H9 (cell line): ENCODE results near the gene CDKN3. TPM values are rescaled to one million over a fixed set of nuclear protein-coding genes. Genes with fewer than 3 reads are reported as not detected.

Source experiments
- DNase-seq: peaks from one replicate; pipeline ENCODE4 v3.0.0-alpha.2; 2017
- H2AFZ ChIP-seq: one replicate; pipeline ENCODE4 v1.6.1; 2013; ENCODE audit warnings: mild to moderate bottlenecking, low read length, control low read depth, moderate library complexity
- H2AK5ac ChIP-seq: 2 replicates; pipeline ENCODE4 v1.6.1; 2013; ENCODE audit warnings: low read length, control low read depth, mixed read lengths; ENCODE audit not compliant: insufficient read length
- H2BK120ac ChIP-seq: one replicate; pipeline ENCODE4 v1.6.1; 2013; ENCODE audit warnings: low read depth, mild to moderate bottlenecking, low read length, control low read depth, inconsistent platforms; ENCODE audit not compliant: poor library complexity, severe bottlenecking
- H2BK12ac ChIP-seq: 2 replicates; pipeline ENCODE4 v1.6.1; 2013; ENCODE audit warnings: low read length, control low read depth, mixed read lengths, low read depth; ENCODE audit not compliant: insufficient read length
- H2BK15ac ChIP-seq: 2 replicates; pipeline ENCODE4 v1.6.1; 2013; ENCODE audit warnings: low read depth, low read length, control low read depth
- H2BK20ac ChIP-seq: one replicate; pipeline ENCODE4 v1.6.1; 2013; ENCODE audit warnings: low read depth, mild to moderate bottlenecking, low read length, control low read depth, inconsistent platforms; ENCODE audit not compliant: poor library complexity, severe bottlenecking
- H2BK5ac ChIP-seq: 2 replicates; pipeline ENCODE4 v1.6.1; 2013; ENCODE audit warnings: low read length, control low read depth, mixed read lengths; ENCODE audit not compliant: insufficient read length
- H3K14ac ChIP-seq: 2 replicates; pipeline ENCODE4 v1.6.1; 2013; ENCODE audit warnings: low read length, control low read depth; ENCODE audit not compliant: insufficient read depth
- H3K18ac ChIP-seq: 2 replicates; pipeline ENCODE4 v1.6.1; 2013; ENCODE audit warnings: low read depth, mild to moderate bottlenecking, mixed read lengths, low read length, control low read depth; ENCODE audit not compliant: insufficient read length
- H3K23ac ChIP-seq: 2 replicates; pipeline ENCODE4 v1.6.1; 2013; ENCODE audit warnings: low read length, control low read depth, mixed read lengths, low read depth; ENCODE audit not compliant: insufficient read length
- H3K23me2 ChIP-seq: 2 replicates; pipeline ENCODE4 v1.6.1; 2013; ENCODE audit warnings: low read depth, mild to moderate bottlenecking, mixed read lengths, low read length, control low read depth; ENCODE audit not compliant: insufficient read length, poor library complexity, severe bottlenecking
- H3K27ac ChIP-seq: 2 replicates; pipeline ENCODE4 v1.5.1; 2013; ENCODE audit warnings: low read length, control low read depth, mixed read lengths, low read depth; ENCODE audit not compliant: insufficient read length
- H3K27me3 ChIP-seq: 2 replicates; pipeline ENCODE4 v1.6.1; 2013; ENCODE audit warnings: low read length, control low read depth, inconsistent platforms; ENCODE audit not compliant: insufficient read depth
- H3K4ac ChIP-seq: 2 replicates; pipeline ENCODE4 v1.6.1; 2013; ENCODE audit warnings: low read depth, mild to moderate bottlenecking, control low read depth, inconsistent platforms, low read length, moderate library complexity
- H3K4me1 ChIP-seq: 2 replicates; pipeline ENCODE4 v1.6.1; 2013; ENCODE audit warnings: low read length, control low read depth, inconsistent platforms; ENCODE audit not compliant: insufficient read depth
- H3K4me2 ChIP-seq: 2 replicates; pipeline ENCODE4 v1.6.1; 2013; ENCODE audit warnings: low read length, control low read depth, mixed read lengths; ENCODE audit not compliant: insufficient read length, insufficient read depth
- H3K56ac ChIP-seq: 2 replicates; pipeline ENCODE4 v1.6.1; 2013; ENCODE audit warnings: low read depth, mild to moderate bottlenecking, mixed read lengths, low read length, control low read depth; ENCODE audit not compliant: insufficient read length
- H3K79me1 ChIP-seq: 2 replicates; pipeline ENCODE4 v1.6.1; 2013; ENCODE audit warnings: low read depth, mild to moderate bottlenecking, moderate library complexity, low read length, control low read depth, inconsistent platforms; ENCODE audit not compliant: insufficient read depth, poor library complexity, severe bottlenecking
- H3K79me2 ChIP-seq: 2 replicates; pipeline ENCODE4 v1.6.1; 2013; ENCODE audit warnings: low read length, control low read depth, inconsistent platforms; ENCODE audit not compliant: insufficient read depth
- H3K9ac ChIP-seq: 2 replicates; pipeline ENCODE4 v1.6.1; 2013; ENCODE audit warnings: low read length, control low read depth, mixed read lengths; ENCODE audit not compliant: insufficient read length; ENCODE audit errors: extremely low read depth
- H3K9me3 ChIP-seq: one replicate; pipeline ENCODE4 v1.6.1; 2013; ENCODE audit warnings: low read depth, low read length, inconsistent platforms; ENCODE audit not compliant: control insufficient read depth
- H3T11ph ChIP-seq: one replicate; pipeline ENCODE4 v1.6.1; 2013; ENCODE audit warnings: mild to moderate bottlenecking, low read length, control low read depth, inconsistent platforms
- H4K20me1 ChIP-seq: one replicate; pipeline ENCODE4 v1.6.1; 2013; ENCODE audit not compliant: control insufficient read depth, insufficient read length, insufficient read depth
- H4K5ac ChIP-seq: 2 replicates; pipeline ENCODE4 v1.6.1; 2013; ENCODE audit warnings: low read depth, mild to moderate bottlenecking, mixed read lengths, low read length, control low read depth; ENCODE audit not compliant: insufficient read length
- H4K8ac ChIP-seq: replicated peaks from 2 replicates; pipeline ENCODE4 v1.6.1; 2013; ENCODE audit warnings: low read length, control low read depth, mixed read lengths, low read depth; ENCODE audit not compliant: insufficient read length
- H4K91ac ChIP-seq: 2 replicates; pipeline ENCODE4 v1.6.1; 2013; ENCODE audit warnings: low read depth, mild to moderate bottlenecking, moderate library complexity, mixed read lengths, low read length, control low read depth; ENCODE audit not compliant: insufficient read length
- H3K27ac Mint-ChIP-seq, 3 experiments: 2 replicates in 2 of 3; 3 replicates in 1 of 3; pipeline ENCODE4 v1.8.0; 2020 to 2021; ENCODE audit warnings: mixed read lengths in 3 of 3, mild to moderate bottlenecking in 1 of 3, moderate library complexity in 1 of 3
- H3K27me3 Mint-ChIP-seq: 2 replicates; pipeline ENCODE4 v1.8.0; 2021; ENCODE audit warnings: low read depth, mild to moderate bottlenecking, moderate library complexity, mixed read lengths
- H3K36me3 Mint-ChIP-seq, 3 experiments: 2 replicates in 2 of 3; 3 replicates in 1 of 3; pipeline ENCODE4 v1.8.0; 2020 to 2021; ENCODE audit warnings: low read depth in 3 of 3, mixed read lengths in 3 of 3; ENCODE audit not compliant: insufficient read depth in 1 of 3
- H3K4me1 Mint-ChIP-seq, 2 experiments: 2 replicates each; pipeline ENCODE4 v1.8.0; 2020; ENCODE audit warnings: mixed read lengths in 2 of 2
- H3K4me3 Mint-ChIP-seq, 2 experiments: 2 replicates in 1 of 2; 3 replicates in 1 of 2; pipeline ENCODE4 v1.8.0; 2020 to 2021; ENCODE audit warnings: mild to moderate bottlenecking in 2 of 2, mixed read lengths in 2 of 2, moderate library complexity in 1 of 2
- H3K9me3 Mint-ChIP-seq, 2 experiments: 2 replicates in 1 of 2; 3 replicates in 1 of 2; pipeline ENCODE4 v1.8.0; 2020; ENCODE audit warnings: mild to moderate bottlenecking in 2 of 2, mixed read lengths in 2 of 2, moderate library complexity in 1 of 2
- WGBS: extraction: QIAGEN DNeasy Blood & Tissue Kit; methylation state at CpG from one replicate; pipeline ENCODE4 v1.1.7; 2013; ENCODE audit warnings: missing lambda C conversion rate, low lambda C conversion rate, mixed read lengths; ENCODE audit not compliant: insufficient read length; ENCODE audit errors: extremely low coverage; 5-methylcytosine and 5-hydroxymethylcytosine counted together
- total RNA-seq: library from RNA; stranded (reverse); gene quantifications from 2 replicates; pipeline ENCODE4 v1.2.1, GENCODE V29; 2021
- TF ChIP-seq, protein P1 (sequence below): fragments of 200-600 bp; sonication (generic); conservative IDR thresholded peaks from 3 replicates; pipeline ENCODE4 v1.8.0; 2021; ENCODE audit warnings: antibody characterized with exemption, mild to moderate bottlenecking

The CDKN3 gene
- total RNA-seq, 1 experiment from 2014 or later = 45.9 TPM

- no peak overlapping the region for H3K4me3 Mint-ChIP-seq
These were observed 47.1 kb upstream of the CDKN3 start for GRCh38 chr14:54349713-54350112.

More at GRCh38 chr14:54349713-54350112, 47.1 kb upstream of the CDKN3 start:
- Histone ChIP-seq H2BK15ac (no peak overlapping the region), H3K79me2 (no peaks in the 10 kb centered on the region), H3K9ac (no peak overlapping the region), H3K23ac (no peak overlapping the region), H3K4me2 (no peak overlapping the region), H3K4me1 (peaks cover 5% of the 10 kb centered on the region), H3K18ac (no peak overlapping the region), H3K27me3 (no peaks in the 10 kb centered on the region), H2BK5ac (no peak overlapping the region), H2AK5ac (no peak overlapping the region), H4K91ac (no peak overlapping the region), H2AFZ (no peak overlapping the region), H4K8ac (no peak overlapping the region), H4K5ac (no peak overlapping the region), H3T11ph (no peak overlapping the region), H3K14ac (no peak overlapping the region), H2BK120ac (no peak overlapping the region), H3K79me1 (no peaks in the 10 kb centered on the region), H2BK12ac (no peak overlapping the region), H3K23me2 (no peaks in the 10 kb centered on the region), H3K9me3 (peaks cover 13% of the 10 kb centered on the region), H4K20me1 (no peaks in the 10 kb centered on the region), H3K56ac (no peak overlapping the region), H3K27ac (no peak overlapping the region), H2BK20ac (no peak overlapping the region), H3K4ac (no peak overlapping the region)
- Mint-ChIP-seq H3K36me3 (peaks cover 6 to 15% (median 15%) of the 10 kb centered on the region in 3 experiments), H3K4me1 (peaks cover 17 to 20% of the 10 kb centered on the region in 2 experiments), H3K27me3 (peaks cover 3% of the 10 kb centered on the region), H3K9me3 (peaks cover 10 to 15% of the 10 kb centered on the region in 2 experiments), H3K27ac (no peak overlapping the region)
- TF ChIP-seq, protein P1, sequence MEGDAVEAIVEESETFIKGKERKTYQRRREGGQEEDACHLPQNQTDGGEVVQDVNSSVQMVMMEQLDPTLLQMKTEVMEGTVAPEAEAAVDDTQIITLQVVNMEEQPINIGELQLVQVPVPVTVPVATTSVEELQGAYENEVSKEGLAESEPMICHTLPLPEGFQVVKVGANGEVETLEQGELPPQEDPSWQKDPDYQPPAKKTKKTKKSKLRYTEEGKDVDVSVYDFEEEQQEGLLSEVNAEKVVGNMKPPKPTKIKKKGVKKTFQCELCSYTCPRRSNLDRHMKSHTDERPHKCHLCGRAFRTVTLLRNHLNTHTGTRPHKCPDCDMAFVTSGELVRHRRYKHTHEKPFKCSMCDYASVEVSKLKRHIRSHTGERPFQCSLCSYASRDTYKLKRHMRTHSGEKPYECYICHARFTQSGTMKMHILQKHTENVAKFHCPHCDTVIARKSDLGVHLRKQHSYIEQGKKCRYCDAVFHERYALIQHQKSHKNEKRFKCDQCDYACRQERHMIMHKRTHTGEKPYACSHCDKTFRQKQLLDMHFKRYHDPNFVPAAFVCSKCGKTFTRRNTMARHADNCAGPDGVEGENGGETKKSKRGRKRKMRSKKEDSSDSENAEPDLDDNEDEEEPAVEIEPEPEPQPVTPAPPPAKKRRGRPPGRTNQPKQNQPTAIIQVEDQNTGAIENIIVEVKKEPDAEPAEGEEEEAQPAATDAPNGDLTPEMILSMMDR = no peak
- no peak for DNase-seq
- WGBS = no CpG with 5 or more reads among the region's 2 CpGs
